Measurements from ENCODE around the gene WIPF2.

GRCh38 chr17:40265337-40265736 is 46.2 kb downstream of the WIPF2 start:
- no peak for TF ChIP-seq CTCF (IDR thresholded peaks at IDR 0.05; ENCODE audit: borderline replicate concordance, extremely low read depth, low read length, poor library complexity, severe bottlenecking)
- TF ChIP-seq EZH2 (IDR thresholded peaks at IDR 0.05; ENCODE audit: borderline replicate concordance, low read depth, low read length, severe bottlenecking) = no peak
